Heart left ventricle (tissue), 13 donors: ENCODE results near the gene CNDP2.

Source experiments
- POLR2A ChIP-seq, 2 donors: fragments of 450-650 bp; IDR thresholded peaks; one replicate each; pipeline ENCODE4 v1.6.1; 2017; ENCODE audit warnings: antibody characterized with exemption in 2 of 2, mild to moderate bottlenecking in 2 of 2, moderate library complexity in 2 of 2
- TF ChIP-seq, protein P1 (sequence below), 12 donors: fragments of 200-600 bp; sonication (generic) in 4 of 12; IDR thresholded peaks; one replicate each; pipeline versions ENCODE4 v1.5.0 to v1.8.0; 2018 to 2022; ENCODE audit warnings: antibody characterized with exemption in 12 of 12, mild to moderate bottlenecking in 5 of 12
- donor health status: ischemic (EF 13 %, LVEDD 7.1; RV severe dilation, severe dysfunction).
- donor health status: DM: no; HTN: yes; CAD: no.
- donor health status: DM: no; HTN: no; CAD: no.
- donor health status: ischemic (EF 25% LVEDD 6.9; RV normal size, moderate dysfunction).
- donor health status: ischemic (EF 25% LVEDD 5.7; RV mildly dilated, moderate dysfunction).
- donor health status: ischemic (EF 35%, LVEDD 5.7; RV mildly dilated, moderate dysfunction).
- donor health status: nonischemic (EF 11% LVEDD 7.7; RV severe dilation, severe dysfunction).
- donor health status: DM: yes; HTN: yes; CAD: no.
- donor health status: PGD.
- donor health status: ischemic (EF 29% LVEDD 5.4; RV normal size, mild dysfunction).
- donor health status: nonischemic (EF 23%, LVEDD 6.1; RV moderate dilation, normal function).

- TF ChIP-seq POLR2A (IDR thresholded peaks at IDR 0.05): no peak
- TF ChIP-seq, protein P1, sequence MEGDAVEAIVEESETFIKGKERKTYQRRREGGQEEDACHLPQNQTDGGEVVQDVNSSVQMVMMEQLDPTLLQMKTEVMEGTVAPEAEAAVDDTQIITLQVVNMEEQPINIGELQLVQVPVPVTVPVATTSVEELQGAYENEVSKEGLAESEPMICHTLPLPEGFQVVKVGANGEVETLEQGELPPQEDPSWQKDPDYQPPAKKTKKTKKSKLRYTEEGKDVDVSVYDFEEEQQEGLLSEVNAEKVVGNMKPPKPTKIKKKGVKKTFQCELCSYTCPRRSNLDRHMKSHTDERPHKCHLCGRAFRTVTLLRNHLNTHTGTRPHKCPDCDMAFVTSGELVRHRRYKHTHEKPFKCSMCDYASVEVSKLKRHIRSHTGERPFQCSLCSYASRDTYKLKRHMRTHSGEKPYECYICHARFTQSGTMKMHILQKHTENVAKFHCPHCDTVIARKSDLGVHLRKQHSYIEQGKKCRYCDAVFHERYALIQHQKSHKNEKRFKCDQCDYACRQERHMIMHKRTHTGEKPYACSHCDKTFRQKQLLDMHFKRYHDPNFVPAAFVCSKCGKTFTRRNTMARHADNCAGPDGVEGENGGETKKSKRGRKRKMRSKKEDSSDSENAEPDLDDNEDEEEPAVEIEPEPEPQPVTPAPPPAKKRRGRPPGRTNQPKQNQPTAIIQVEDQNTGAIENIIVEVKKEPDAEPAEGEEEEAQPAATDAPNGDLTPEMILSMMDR (IDR thresholded peaks at IDR 0.05): no peak
Measured at GRCh38 chr18:74506448-74507084, 10.4 kb downstream of the CNDP2 start.
